Psoas muscle (tissue), 8 donors: ENCODE measurements around the gene IPO8. TPM values are rescaled to one million over a fixed set of nuclear protein-coding genes. Genes with fewer than 3 reads are reported as not detected.
A peak's percentile ranks its signal among the peaks of the same experiment; 100 is the strongest.

ENCODE experiments used
- ATAC-seq, 4 donors: fragments of 200-7000 bp; cut with Tn5 transposase; one replicate each; pipeline ENCODE4 v1.9.1; 2020; ENCODE audit warnings: moderate library complexity in 3 of 4, mild to moderate bottlenecking in 2 of 4
- DNase-seq, 2 donors: peaks; one replicate each; pipeline ENCODE4 v3.0.0-alpha.2; 2020
- H3K27ac ChIP-seq: fragments of 200-600 bp; one replicate; pipeline ENCODE4 v1.8.0; 2022
- H3K27me3 ChIP-seq, 3 donors: fragments of 200-600 bp in 1 of 3; one replicate each; pipeline versions ENCODE4 v1.6.1 to v1.8.0; 2013 to 2022; ENCODE audit warnings: low read length in 2 of 3, mild to moderate bottlenecking in 2 of 3, moderate library complexity in 1 of 3; ENCODE audit not compliant: insufficient read depth in 3 of 3
- H3K36me3 ChIP-seq, 2 donors: fragments of 200-600 bp in 1 of 2; one replicate each; pipeline versions ENCODE4 v1.6.1 to v1.8.0; 2013 to 2022; ENCODE audit warnings: low read depth in 1 of 2, mild to moderate bottlenecking in 1 of 2, moderate library complexity in 1 of 2; ENCODE audit not compliant: insufficient read depth in 1 of 2
- H3K4me1 ChIP-seq: fragments of 200-600 bp; one replicate; pipeline ENCODE4 v1.8.0; 2022
- H3K4me3 ChIP-seq: fragments of 200-600 bp; one replicate; pipeline ENCODE4 v1.8.0; 2022; ENCODE audit warnings: mild to moderate bottlenecking
- H3K9me3 ChIP-seq: fragments of 200-600 bp; one replicate; pipeline ENCODE4 v1.8.0; 2022
- WGBS, 3 donors: extraction: QIAGEN DNeasy Blood & Tissue Kit; methylation state at CpG; one replicate each; pipeline versions ENCODE4 v1.1.6 to v1.1.7; 2013; 5-methylcytosine and 5-hydroxymethylcytosine counted together
- intact Hi-C, 2 donors: fragments of 100-400 bp; cut with DNase I; formaldehyde crosslinking; loops; one replicate each; pipeline versions ENCODE4 v1.11.0 to v1.14.2; 2022
- long read RNA-seq, 2 donors: library from polyadenylated mRNA; unstranded; transcript quantifications; one replicate each; pipeline ENCODE4 v2.0.0, GENCODE V29; 2021
- polyA plus RNA-seq, 3 donors: library from polyadenylated mRNA; stranded (reverse); fragments of 200-250 nt; gene quantifications; one replicate each; pipeline ENCODE4 v1.2.3, GENCODE V29; 2013
- total RNA-seq, 4 donors: library from RNA; stranded (reverse); fragmentation: NEBNext Ultra II Directional in 2 of 4; extraction: Animal tissue kit (Norgen Biotek cat#: 25700) in 2 of 4; gene quantifications; one replicate each; pipeline versions ENCODE4 v1.2.1 to v1.2.4, GENCODE V29; 2021 to 2023
- TF ChIP-seq, protein P1 (sequence below): fragments of 200-600 bp; IDR thresholded peaks from one replicate; pipeline ENCODE4 v1.8.0; 2022; ENCODE audit warnings: antibody characterized with exemption
- donor health status: healthy with polysubstance abuse.
- donor health status: DM: no; HTN: no; CAD: no; lungs with moderate emphysema.
- donor health status: Bipolar disorder and iron deficiency.
- donor health status: healthy.
- donor health status: DM: yes; HTN: yes; CAD: no.
- donor health status: DM: no; HTN: no; CAD: no.
- donor health status: DM: no; HTN: no; CAD: no.
- donor health status: DM: yes; HTN: yes; CAD: no.

Gene IPO8
- total RNA-seq (10 to 100 TPM; 22.8 to 37.2 (median 28.9) TPM), polyA plus RNA-seq (10 to 100 TPM in 2 of 3 donors, 1 to 10 TPM in 1; 9.8 to 15.9 (median 13.2) TPM)
- long read RNA-seq, donor 1, full-length matches to known transcripts = 1 of 6 reads
- long read RNA-seq, donor 1, partial matches to known transcripts = 5 of 6 reads
- long read RNA-seq, donor 1, other reads (novel, unspliced or antisense) = 0 of 6 reads
- long read RNA-seq, donor 2, full-length matches to known transcripts = 2 of 14 reads
- long read RNA-seq, donor 2, partial matches to known transcripts = 8 of 14 reads
- long read RNA-seq, donor 2, other reads (novel, unspliced or antisense) = 4 of 14 reads

DNA sequence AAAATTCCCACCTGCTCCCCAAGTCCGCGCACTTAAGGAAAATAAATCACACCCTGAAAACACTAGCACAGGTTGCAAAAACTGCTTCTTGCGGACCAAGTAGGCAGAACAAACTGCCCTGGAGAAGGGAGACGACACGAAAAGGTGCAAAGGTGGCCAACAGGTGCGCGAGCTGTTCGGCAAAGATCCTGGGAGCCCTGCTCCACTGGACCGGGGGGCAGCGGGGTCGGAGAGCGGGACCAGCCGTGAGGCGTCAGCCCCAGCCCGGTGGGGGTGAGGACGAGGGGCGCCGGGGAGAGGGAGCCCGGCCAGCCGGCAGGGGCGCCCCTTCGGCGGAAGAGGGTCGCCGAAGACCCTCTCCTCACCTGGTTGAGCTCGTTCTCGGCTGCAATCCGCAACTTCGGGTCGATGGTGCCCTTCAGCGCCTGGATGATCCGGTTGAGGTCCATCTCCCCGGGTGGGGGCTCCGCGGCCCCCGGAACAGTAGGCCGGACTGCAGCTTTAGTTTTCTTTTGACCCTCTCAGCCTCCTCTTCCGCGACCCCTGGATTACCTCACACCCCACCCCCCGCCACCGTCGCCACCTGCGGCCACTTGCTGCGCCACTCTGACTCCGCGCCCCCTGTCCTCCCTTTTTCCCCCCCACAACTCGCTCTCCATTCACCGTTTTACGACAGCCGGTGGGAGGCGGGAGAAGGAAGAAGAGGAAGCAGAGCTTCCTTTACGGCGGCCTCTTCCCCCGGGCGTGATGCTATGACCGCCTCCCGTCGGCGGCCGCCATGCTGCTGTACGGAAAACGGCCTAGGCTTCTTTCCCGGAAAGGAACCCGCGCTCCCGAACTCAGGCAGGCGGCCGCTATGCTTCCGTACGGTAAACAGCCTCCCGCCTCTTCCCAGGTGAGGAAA is at the start of gene IPO8:
TSS of gene IPO8 (minus strand) at position 671 of the 904 bp plus-strand sequence. CDS start at position 449, 222 bp downstream.
- H3K27ac ChIP-seq = peak within 1 kb of the TSS; percentile 84
- WGBS, 3 donors = 0 to 1% (median 0%) methylated on average over 49 to 71 of the region's 71 CpGs
- H3K4me1 ChIP-seq = peaks cover 43% of the 10 kb centered on the region
- TF ChIP-seq, protein P1, sequence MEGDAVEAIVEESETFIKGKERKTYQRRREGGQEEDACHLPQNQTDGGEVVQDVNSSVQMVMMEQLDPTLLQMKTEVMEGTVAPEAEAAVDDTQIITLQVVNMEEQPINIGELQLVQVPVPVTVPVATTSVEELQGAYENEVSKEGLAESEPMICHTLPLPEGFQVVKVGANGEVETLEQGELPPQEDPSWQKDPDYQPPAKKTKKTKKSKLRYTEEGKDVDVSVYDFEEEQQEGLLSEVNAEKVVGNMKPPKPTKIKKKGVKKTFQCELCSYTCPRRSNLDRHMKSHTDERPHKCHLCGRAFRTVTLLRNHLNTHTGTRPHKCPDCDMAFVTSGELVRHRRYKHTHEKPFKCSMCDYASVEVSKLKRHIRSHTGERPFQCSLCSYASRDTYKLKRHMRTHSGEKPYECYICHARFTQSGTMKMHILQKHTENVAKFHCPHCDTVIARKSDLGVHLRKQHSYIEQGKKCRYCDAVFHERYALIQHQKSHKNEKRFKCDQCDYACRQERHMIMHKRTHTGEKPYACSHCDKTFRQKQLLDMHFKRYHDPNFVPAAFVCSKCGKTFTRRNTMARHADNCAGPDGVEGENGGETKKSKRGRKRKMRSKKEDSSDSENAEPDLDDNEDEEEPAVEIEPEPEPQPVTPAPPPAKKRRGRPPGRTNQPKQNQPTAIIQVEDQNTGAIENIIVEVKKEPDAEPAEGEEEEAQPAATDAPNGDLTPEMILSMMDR = peak; percentile 26
- H3K36me3 ChIP-seq = no peaks in the 10 kb centered on the region
- H3K4me3 ChIP-seq = peak within 1 kb of the TSS; percentile 88
- intact Hi-C loops = loop anchor here (2.0 to 5.0 kb wide), 3 partner anchors 57 to 112 kb away; partner anchors contain the start of gene CAPRIN2 (in 2 of the 2)
- no peaks in the 10 kb centered on the region for H3K27me3 ChIP-seq
- H3K9me3 ChIP-seq = no peaks in the 10 kb centered on the region
- ATAC-seq = peak; percentile 89 to 94 (median 93)
- peak; percentile 94 to 96 for DNase-seq

DNA sequence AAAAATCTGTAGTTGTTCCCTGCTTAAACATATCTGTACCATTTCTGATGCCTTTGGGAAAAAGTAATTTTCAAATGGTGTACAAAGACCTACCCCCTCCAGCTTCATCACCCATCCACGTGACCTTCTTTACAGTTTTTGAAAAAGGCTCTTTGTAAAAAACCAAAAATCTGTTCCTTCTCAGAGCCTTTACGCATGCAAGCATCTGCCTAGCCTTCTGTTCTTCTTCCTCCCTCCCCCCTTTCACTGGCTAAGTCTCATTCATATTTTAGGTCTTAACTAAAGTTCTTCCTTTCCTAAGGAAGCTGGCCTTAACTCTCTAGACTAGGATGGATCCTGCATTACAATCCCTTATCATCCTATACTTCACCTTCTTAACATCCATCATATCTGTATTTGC is 48.7 kb upstream of the IPO8 start:
- no peak for DNase-seq
- intact Hi-C loops = no loop called here

DNA sequence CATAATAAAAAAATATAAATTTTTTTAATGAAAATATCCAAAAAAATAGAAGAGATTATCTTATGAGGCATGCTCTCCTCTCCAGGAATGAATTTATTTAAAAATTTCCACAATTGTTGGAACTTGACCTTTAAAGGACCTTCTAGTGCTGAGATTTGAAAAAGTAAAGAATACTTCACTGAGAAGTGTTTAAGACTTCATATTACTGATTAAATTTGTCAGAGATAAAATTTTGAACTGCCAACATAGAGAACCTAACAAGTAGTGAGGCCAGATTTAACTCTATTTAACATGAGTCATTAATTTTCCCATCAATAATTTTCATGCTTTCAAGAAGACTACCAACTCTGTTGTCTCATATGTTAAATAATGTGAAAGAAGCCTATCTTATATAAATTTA is 44.6 kb upstream of the IPO8 start:
- DNase-seq (no peak), ATAC-seq (no peak)
- intact Hi-C loops = no loop called here
- peaks cover 0 to 13% of the 10 kb centered on the region in 2 donors for H3K36me3 ChIP-seq
- H3K27me3 ChIP-seq = no peaks in the 10 kb centered on the region
- no peak overlapping the region for H3K4me3 ChIP-seq
- no peaks in the 10 kb centered on the region for H3K4me1 ChIP-seq
- no peak overlapping the region for H3K27ac ChIP-seq
- no peaks in the 10 kb centered on the region for H3K9me3 ChIP-seq
- TF ChIP-seq, protein P1 = no peak

More for the DNA sequence above, 48.7 kb upstream of the IPO8 start:
- H3K36me3 ChIP-seq = peaks cover 0 to 34% of the 10 kb centered on the region in 2 donors
- no peaks in the 10 kb centered on the region for H3K9me3 ChIP-seq
- TF ChIP-seq, protein P1 = no peak
- no peak for ATAC-seq
- no peak overlapping the region for H3K4me3 ChIP-seq
- no peaks in the 10 kb centered on the region for H3K27me3 ChIP-seq
- WGBS, 3 donors = 95 to 97% (median 95%) methylated on average over 2 of the region's 2 CpGs
- no peaks in the 10 kb centered on the region for H3K4me1 ChIP-seq
- no peak overlapping the region for H3K27ac ChIP-seq

DNA sequence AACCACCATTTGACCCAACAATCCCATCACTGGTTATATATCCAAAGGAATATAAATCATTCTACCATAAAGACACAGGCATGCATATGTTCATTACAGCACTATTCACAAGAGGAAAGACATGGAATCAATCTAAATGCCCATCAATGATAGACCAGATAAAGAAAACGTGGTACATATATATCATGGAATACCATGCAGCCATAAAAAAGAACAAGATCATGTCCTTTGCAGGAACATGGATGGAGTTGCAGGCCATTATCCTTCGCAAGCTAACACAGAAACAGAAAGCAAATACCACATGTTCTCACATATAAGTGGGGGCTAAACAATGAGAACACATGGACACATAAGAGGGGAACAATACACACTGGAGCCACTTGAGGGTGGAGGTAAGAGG is 43.4 kb upstream of the IPO8 start:
- intact Hi-C loops = no loop called here
- Histone ChIP-seq H3K9me3 (no peaks in the 10 kb centered on the region), H3K27me3 (no peaks in the 10 kb centered on the region), H3K4me1 (no peaks in the 10 kb centered on the region), H3K36me3 (peaks cover 0 to 24% of the 10 kb centered on the region in 2 donors), H3K27ac (no peak overlapping the region), H3K4me3 (no peak overlapping the region)
- no peak for DNase-seq
- TF ChIP-seq, protein P1 = no peak
- ATAC-seq = no peak
- WGBS, 3 donors = 96% methylated on average over 2 of the region's 2 CpGs
